Vagina (tissue), 2 donors: ENCODE results near the gene POLR3E.

Source experiments
- CTCF ChIP-seq, 3 experiments: fragments of 450-650 bp in 2 of 3; fragments of 200-600 bp in 1 of 3; sonication (generic) in 1 of 3; IDR thresholded peaks; one replicate each; pipeline ENCODE4 v1.5.1; 2017 to 2019; ENCODE audit warnings: antibody characterized with exemption in 3 of 3, mild to moderate bottlenecking in 2 of 3, moderate library complexity in 2 of 3
- POLR2A ChIP-seq, 2 donors: fragments of 450-650 bp; IDR thresholded peaks; one replicate each; pipeline ENCODE4 v1.6.1; 2017; ENCODE audit warnings: antibody characterized with exemption in 2 of 2, mild to moderate bottlenecking in 2 of 2, moderate library complexity in 2 of 2
- POLR2AphosphoS5 ChIP-seq, 2 donors: sonication (generic); formaldehyde crosslinking; IDR thresholded peaks; one replicate each; pipeline ENCODE4 v1.9.0; 2017; ENCODE audit warnings: antibody characterized with exemption in 2 of 2, mild to moderate bottlenecking in 2 of 2, low read depth in 1 of 2; ENCODE audit not compliant: insufficient read depth in 1 of 2

GRCh38 chr16:22342082-22342481, 44.9 kb downstream of the POLR3E start:
- TF ChIP-seq POLR2A (IDR thresholded peaks at IDR 0.05) (no peak), CTCF (IDR thresholded peaks at IDR 0.05) (no peak), POLR2AphosphoS5 (IDR thresholded peaks at IDR 0.05; ENCODE audit: insufficient read depth in 1 of 2, low read depth in 1 of 2) (no peak)
